HG03159 (cell line): ENCODE results near the gene C3orf18.

Experiments
- ATAC-seq: cut with Tn5 transposase; IDR thresholded peaks from one replicate; pipeline ENCODE4 v1.9.1; 2021; ENCODE audit warnings: mild to moderate bottlenecking, moderate library complexity; ENCODE audit not compliant: unreplicated experiment

The C3orf18 gene

DNA sequence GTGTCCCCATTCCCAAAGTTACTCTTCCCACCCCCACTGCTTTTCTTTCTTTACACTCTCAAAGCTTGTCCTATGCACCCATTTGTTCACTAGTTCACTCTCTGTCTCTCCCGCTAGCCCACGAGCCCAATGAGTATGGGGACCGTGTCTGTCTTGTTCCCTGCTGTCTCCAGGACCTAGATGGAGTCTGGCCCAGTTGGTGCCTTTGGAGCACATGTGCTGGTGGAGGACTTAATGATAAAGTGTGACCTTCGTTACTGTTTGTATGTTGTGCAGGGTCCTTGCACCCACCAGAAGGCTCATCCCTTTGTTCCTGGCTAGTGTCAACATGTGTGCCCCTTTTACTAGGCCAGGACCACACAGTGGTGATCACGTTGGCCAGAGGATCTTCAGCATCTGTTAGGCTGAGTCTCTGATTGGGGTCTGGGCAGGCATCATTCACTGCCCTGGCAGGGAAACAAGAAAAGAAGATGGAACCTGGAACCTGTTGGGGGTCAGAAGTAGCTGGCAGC is 36.6 kb upstream of the C3orf18 start:
- no peak for ATAC-seq

DNA sequence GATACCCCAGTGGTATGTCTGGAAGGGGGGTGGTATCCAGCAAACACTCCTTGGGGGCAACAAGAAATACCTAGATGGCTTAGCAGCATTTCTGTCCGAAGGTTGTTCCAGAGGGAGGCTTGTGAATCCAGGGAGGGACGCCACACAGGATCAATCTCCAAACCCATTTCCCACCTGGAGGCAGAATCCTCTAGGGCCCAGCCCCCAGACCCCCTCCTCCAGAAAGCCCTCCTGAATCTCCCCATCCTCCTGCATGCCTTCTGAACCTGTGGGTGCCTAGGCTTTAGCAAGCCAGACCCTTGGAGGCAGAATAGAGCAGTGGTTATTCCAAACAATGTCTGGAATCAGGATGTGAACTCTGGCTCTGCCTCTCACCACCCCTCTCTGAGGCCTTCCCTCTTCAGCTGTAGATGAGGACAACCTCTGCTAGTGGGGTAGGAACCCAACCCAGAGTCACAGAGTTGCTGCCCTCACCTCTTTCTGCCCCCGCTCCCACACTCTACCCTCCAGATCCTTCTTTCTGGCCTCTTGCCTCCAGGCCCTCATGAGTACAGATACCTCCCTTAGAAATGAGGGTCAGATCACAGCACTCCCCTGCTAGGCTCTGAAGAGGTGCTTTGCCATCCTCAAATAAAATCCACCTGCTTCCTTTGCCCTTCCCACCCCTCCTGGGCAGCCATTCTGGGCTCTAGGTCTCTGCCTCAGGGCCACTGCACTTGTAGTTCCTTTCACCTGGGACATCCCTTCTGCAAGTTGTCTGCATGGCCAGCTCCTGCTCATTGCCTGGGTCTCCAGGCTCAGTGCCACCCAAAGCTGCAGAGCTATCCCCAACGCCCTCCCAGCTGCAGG is 35.9 kb upstream of the C3orf18 start:
- no peak for ATAC-seq

DNA sequence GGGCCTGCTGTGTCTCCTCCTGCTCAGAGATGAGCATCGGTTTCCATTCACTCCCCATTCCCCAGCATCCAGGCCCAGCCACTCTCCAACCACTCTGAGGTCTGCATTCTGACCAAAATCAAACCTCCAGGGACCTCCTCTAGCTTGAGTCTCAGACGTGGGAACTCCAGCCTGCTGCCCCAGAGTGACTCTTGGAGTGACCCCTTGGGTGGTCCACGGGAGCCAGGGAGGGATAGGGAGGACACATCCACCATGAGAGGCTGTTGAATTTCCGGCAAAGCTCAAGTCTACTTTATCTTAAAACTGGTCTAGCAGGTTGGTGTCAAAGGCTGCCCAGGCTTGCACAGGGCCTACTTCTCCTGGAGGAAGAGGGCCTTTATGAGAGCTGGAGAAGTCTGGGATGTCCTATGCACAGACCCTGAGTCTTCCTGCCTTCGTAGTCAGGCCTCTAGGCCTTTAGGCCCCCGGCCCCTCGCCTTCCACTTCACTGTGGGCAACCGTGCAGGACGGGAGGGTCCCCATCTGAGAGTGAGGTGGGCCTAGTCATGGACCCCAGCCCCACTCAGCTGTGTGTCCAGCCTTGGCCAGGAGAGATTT is 35.1 kb upstream of the C3orf18 start:
- no peak for ATAC-seq

DNA sequence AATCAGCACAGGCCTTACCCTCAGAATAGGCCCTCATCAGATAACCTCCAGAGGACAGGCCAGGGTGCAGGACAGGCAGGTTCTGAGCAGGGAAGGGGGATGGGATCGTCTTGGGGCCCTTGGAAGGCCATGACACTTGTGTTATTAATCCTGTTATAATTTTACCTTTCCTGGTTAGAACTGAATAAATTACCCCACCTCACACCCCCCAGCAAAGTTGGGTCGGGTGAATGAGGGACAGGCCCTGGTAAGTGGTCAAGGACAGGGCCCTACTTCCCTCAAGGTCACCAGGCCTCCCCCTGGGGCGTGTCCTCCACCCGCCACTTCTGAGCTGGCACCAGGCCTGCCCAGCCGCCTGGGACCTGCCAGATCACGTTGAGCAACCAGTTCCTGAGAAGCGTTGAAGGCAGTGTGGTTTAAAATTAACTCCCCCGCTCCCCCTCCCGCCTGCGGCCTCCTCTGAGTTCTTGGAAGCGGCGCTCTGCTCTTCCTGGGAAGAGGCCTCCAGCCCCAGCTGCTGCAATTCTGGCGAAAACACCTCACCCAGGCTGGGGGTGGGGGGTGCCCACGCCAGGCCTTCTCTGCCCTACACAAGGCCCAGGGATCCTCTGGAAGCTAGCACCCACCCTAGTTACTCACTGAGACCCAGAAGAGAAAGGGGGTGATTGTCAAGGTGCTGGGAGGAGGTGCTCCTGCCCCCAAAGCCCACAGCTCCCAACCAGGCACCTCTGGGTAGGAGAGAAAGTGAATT is 33.5 kb upstream of the C3orf18 start:
- ATAC-seq, result peak; percentile 52

DNA sequence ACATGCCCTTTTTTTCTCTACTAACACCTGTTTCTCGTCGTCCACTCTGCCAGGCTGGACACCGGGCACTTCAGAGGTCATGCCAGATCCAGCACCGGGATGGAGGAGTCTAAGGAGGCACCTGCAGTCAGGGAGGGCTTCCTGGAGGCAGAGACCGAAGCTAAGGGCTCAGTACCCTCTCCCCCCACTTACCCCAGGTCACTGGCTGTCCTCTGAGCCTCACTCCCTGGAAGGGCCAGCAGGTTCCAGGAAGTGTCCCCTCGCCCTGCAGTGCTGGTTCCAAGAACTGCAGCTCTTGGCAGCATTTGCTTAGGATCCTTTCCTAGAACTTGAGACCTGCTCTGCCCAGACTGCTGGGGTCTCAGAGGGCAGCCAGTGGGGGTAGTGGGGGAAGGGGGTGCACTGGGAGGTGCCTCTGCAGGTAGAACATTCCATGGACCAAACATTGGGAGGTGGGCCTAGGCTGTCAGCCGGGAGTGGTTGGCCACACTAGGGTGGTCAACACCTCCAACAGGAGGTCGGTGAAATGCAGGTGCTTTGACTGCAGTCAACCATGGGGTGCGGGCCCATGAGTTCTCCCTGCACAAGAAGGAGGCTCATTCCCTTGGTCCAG is 32.7 kb upstream of the C3orf18 start:
- no peak for ATAC-seq

DNA sequence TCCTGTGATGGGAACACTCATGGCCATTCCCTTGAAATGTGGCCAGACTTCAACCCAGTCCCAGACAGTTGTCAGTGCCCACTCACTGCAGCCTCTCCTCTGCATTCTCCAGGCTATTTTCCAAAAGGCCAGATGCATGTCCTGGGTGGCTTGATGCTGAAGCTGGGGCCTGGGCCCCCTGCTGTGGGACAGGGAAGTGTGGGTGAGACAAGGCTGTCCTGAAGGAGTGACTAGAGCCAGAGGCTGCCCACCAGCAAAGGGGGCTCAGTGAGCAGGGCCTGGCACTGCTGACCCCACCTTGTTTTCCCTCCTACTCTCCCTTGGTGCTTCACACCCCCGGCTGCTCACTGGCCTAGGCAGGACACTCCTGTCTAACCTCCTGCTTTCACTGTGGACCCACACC is 32.2 kb upstream of the C3orf18 start:
- no peak for ATAC-seq

DNA sequence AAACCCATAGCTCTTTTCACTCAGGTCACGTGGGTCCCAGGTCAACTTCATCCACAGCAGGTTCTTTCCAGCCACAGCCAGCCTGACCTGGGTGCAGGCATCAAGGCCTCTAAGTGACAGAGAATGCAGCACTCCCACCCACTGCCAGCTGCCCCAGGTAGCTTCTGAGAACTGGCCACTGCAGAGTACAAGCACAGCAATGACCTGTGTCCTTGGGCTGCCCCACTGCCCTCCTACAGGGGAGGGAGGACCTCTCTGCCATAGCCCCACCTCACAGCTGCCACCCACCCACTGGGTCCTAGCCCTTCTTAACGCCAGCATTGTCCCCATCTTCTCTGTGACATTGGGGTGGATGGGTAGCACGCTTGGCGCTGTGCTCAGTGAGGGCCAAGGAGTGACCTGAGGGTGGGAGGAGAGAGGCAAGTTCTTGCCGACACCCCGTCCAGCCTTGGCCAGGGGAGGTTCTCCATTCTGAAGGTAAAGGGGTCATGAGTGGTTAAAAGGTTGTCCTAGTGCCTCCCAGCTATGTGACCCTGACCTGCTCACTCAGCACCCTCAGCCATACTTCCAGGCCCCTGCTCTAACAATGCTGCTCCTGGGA is 31.7 kb upstream of the C3orf18 start:
- no peak for ATAC-seq

DNA sequence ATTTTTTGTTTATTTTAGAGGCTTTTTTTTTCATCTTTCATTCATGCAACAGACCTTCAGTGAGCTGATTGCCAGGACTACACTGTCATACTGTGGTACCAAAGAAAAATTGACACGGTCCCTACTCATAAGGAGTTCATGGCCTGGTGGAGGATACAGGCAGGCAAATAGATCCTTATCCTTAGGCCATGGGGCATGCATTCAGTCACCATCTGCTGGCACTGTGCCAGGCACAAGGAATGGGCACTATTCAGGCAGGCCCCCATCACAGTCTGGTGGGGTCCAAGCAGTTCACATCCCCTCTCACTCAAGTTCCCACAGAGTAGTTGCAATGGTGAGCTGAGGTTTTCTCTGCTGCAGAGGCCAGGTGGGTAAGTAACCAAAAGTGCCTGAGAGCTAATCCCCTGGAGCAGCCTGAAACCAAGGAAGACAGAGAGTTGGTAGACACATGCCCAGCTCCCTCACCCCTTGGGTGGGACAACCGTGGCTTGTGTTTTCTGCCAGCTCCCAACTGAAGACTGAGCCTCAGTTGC is 26.8 kb upstream of the C3orf18 start:
- ATAC-seq, result no peak

DNA sequence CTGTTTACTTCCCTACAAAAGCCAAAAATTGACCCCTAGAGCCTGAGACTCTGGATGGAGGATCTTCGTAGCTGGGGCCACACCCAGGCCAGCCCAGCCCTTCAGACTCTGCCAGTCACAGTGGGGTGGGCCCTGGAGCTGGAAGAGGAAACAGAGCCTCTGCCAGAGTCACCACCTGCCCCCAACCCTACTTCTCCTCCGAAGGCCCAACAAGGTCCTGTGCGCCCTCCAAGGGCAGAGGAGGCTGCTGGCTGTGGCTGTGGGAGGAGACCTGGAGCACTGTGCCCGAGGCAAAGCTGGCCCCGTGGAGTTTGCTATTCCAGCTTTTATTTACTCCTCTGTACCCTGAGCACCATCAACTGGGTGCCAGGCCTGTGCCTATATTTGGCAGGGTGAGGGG is 25.0 kb upstream of the C3orf18 start:
- no peak for ATAC-seq

DNA sequence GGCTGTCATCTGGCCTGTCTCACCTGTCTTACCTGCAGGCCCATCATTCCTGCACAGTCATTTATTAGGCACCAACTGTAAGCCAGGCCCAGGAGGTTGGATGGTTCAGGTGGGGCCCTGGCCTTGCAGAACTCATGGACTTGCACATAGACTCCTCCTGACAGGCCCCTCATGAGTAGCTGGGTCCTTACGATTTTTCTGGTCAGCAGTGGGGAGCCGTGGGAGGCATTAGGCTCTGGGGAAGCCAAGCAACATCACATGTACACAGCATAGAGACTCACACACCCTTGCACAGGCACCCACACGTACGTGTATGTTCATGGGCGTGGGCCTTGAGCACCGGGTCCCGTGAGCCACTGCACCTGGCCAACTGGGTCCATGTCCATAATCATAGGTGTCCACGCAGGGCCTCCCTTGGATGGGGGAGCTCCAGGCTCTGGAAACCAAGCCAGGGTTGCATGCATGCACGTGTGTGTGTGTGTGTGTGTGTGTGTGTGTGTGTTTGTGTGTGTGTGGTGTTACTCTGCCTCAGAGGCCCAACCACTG is 23.7 kb upstream of the C3orf18 start:
- peak; percentile 11 for ATAC-seq

DNA sequence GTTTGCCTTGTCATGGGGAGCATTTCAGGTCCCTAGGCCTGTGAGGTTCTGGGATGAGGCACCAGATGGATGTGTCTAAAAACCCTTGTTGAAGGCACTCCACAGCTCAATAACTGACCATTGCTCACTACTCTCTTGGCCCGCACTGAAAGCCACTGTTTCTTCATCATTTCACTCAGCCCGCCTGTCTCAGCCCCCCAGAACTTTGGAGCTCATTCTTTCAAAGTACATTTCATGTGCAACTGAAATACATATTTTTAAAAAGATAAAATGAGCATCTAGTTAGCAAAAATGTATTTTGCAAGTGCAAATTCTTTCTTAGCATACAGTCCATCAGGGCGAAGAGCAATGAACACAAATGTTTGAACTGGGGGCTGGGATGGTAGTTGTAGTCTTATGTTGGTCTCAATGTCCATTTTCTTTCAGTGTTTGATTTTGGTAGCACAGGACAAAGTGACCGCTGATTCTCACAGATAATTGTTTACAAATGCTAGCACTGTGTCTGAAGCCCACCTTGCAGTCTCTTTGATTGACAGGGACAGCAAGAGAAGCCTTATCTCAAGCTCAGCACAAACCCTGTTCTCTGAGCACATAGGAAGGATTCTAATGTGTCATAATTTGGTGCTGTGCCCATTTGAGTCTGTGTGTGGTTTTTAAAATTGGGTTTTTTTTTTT is 21.3 kb upstream of the C3orf18 start:
- no peak for ATAC-seq

DNA sequence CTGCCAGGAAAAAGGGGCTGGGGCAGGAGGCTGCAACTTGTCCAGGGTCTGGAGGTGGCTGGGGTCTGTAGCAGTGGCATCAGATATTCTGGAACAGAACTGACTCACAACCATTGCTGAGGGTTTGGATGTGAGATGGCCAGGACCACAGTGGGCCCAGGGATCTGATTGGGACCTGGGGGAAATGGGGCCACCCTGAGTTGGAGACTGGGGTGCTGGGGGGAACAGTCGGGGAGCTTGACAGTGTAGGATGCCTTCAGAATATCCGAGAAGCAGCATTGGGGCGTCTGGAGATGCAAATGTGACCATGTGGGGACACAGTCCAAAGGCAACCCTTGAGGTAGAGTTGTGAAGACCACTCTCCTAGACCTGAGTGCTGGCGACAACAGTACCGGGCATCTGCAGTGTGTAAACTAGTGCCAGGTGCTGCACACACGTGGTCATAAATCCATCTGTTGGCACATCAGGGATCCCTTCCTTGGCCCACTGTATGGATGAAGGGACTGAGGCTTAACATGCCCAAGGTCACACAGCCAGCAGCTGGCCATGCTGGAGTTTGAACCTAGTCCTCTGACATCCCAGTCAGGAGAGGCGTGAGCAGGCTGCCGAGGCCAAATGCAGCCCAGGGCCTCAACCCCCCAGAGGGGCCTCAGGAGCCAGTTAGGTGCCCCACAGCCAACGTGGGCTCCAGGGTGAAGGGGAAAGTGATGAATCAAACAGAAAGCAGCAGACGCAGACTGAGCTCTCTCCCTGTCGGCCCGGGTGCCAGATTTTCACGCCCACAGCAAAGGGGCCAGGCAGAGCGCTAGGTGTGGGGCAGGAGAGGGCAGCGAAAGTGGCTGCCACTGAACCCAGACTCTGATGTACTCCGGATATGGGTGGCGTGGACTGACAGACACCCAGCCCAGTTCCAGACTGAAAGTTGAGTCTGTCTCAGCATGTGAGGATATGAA is 20.5 kb upstream of the C3orf18 start:
- no peak for ATAC-seq

DNA sequence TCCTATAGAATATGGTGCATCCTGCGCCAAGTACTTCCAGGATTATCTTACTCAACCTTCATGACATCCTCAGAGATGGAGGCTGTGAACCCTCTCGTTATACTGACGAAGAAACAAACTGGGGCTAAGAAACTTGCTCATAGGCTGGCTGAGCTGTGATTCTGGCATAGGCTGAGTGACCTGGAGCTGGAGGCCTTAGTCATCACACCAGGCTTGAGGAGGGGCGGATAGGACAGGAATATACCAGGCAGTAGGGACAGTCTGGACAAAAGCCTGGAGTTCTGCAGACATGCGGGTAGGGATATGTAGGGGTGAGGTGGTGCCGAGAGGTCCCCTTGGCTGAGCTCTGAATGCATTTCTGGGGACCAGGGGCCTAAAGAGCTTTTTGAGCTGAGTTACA is 19.8 kb upstream of the C3orf18 start:
- no peak for ATAC-seq

DNA sequence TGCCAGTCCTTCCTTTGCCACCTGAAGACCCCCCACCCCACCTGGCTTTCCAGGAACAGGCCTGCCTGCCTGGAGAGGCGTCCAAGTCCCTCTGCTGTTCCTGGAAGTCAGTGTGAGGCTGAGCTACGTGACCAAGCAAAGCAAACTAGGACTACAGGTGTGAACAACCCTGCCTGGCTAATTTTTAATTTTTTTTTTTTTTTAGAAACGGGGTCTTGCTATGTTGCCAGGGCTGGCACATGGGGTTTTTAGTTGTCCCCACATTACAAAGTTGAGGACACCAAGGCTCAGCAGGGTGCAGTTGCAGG is 19.2 kb upstream of the C3orf18 start:
- no peak for ATAC-seq

DNA sequence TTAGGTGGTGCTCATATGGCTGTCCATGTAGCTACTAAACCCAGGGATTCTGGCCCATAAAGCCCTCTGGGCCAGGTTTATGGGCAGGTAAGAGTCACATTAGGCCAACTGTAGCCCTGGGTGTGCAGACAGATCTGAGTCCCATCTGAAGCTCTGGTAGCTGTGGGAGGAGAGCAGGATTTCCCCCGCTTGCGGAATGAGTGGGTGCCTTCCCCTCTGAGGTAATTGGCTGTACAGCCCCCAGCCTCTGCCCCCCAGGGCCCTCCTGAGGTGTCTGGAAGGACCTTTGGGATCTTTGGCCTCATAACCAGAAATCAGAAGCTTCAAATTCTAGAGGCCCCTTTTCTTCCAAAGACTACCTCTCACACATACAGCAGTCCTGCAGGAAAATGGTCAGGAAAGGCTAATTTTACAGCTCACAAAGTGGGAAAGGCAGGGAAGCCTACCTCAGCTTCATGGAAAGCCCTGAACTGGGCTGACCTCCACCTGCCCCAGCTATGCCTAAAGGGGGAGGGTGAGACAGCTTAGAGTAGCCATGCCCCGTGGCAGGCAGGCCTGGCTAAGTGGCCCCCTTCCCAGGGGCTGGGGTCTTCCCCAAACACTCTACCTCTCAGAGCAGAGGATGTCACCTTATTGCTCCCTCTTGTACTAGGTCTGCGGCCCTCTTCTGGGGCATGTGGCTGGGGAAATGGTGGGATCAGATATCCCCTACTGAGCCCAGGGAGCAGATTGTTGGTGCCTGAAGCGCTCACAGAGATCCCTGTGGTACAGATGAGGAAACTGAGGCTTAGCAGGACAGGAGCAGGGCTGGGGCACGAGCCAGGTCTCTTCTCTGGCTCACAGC is 18.6 kb upstream of the C3orf18 start:
- ATAC-seq, result no peak

DNA sequence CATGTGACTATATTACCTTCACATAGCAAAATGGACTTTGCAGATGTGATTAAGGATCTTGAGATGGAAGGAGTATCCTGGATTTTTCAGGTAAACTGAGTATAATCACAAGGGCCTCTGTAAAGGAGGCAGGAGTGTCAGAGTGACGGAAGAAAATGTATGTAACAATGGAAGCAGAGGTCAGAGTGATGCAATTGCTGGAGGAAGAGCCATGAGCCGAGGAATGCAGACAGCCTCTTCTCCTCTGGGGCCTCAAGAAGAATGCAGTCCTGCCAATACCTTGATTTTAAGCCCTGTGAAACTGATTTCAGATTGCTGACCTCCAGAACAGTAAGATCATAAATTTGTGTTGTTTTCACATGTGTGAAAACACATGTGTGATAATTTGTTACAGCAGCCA is 16.8 kb upstream of the C3orf18 start:
- no peak for ATAC-seq

DNA sequence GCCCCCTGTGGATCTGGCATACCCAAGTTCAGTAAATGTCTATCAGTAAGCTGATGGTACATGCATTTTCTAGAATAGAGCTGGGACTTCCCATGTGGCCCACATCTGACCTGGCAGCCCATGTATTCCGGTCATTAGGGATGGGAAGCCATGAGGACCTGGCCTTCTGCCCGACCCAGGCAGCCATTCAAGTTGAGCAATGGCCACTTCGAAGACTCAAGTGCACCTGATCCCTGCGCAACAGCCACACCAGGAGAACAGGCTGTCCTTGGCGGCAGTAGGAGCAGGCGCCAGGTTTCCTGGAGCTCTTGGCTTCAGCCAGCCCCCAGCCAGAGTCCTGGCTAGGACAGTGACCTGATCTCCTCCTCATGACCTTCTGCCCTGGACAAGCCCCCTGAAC is 16.4 kb upstream of the C3orf18 start:
- ATAC-seq, result no peak

DNA sequence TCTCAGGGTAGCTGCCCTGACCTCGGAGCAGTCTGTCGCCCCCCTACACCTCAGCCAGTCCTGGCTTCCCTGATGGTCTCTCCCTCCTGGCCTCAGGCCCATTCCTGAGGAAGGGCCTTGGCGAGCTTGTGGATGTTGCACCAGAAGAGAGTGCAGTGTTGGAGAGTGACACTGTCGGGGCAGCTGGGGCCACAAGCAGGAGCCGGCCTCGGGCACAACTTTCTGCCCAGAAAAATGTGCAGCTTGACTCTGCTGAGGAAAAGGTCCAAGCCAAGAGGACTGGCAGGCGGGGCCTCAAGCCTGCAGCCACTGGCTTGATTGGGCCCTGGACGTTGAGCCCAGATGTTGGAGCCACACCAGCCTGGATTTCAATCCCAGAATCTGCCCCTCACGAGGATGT is 14.5 kb upstream of the C3orf18 start:
- no peak for ATAC-seq
